ENCODE results near the gene FAM72A.

GRCh38 chr1:206145771-206146290 lies 56.8 kb downstream of the FAM72A start:
- no peak for TF ChIP-seq CTCF (IDR thresholded peaks at IDR 0.05; ENCODE audit: low read depth, low read length, poor library complexity, severe bottlenecking)
- no peak for TF ChIP-seq EZH2phosphoT487 (IDR thresholded peaks at IDR 0.05; ENCODE audit: borderline replicate concordance, low read length)

Measured in DOHH2 (cell line).